Stimulated activated CD4-positive, alpha-beta T cell treated with anti-CD3 and anti-CD28 coated beads, Interleukin-1b, Interleukin-23, amount 100 ng/mL, for 24 hours (primary cell): ENCODE data around the gene ADAM12.
"Not testable (repeated sequence)": the region's sequence is repeated elsewhere in the genome, so short reads cannot be mapped to it uniquely, and the experiment has no call there.

Experiments
- DNase-seq, 4 experiments: peaks; one replicate each; pipeline ENCODE4 v3.0.0-alpha.2; 2020; ENCODE audit warnings: low read depth in 4 of 4, low spot score in 1 of 4

ADAM12 gene

GRCh38 chr10:126268013-126268920 lies 120.0 kb downstream of the ADAM12 start:
- no peak for DNase-seq

- no peak for DNase-seq
Measured at GRCh38 chr10:126264102-126265018, 123.9 kb downstream of the ADAM12 start.

- no peak for DNase-seq
Measured at GRCh38 chr10:126263006-126263676, 125.1 kb downstream of the ADAM12 start.

- DNase-seq: no peak
Measured at GRCh38 chr10:126262233-126262838, 125.9 kb downstream of the ADAM12 start.

GRCh38 chr10:126259760-126260479 lies 128.4 kb downstream of the ADAM12 start:
- DNase-seq: no peak

- DNase-seq: no peak
Measured at GRCh38 chr10:126256864-126257263, 131.4 kb downstream of the ADAM12 start.

- DNase-seq: no peak
Measured at GRCh38 chr10:126255313-126255712, 133.0 kb downstream of the ADAM12 start.

- no peak for DNase-seq
Measured at GRCh38 chr10:126253611-126253998, 134.7 kb downstream of the ADAM12 start.

GRCh38 chr10:126252884-126253610 lies 135.2 kb downstream of the ADAM12 start:
- DNase-seq: no peak

- no peak for DNase-seq
Measured at GRCh38 chr10:126251778-126252407, 136.4 kb downstream of the ADAM12 start.

- DNase-seq: no peak
Measured at GRCh38 chr10:126250527-126251310, 137.6 kb downstream of the ADAM12 start.

- no peak for DNase-seq
Measured at GRCh38 chr10:126250045-126250444, 138.2 kb downstream of the ADAM12 start.

- no peak for DNase-seq
Measured at GRCh38 chr10:126247446-126247975, 140.8 kb downstream of the ADAM12 start.

GRCh38 chr10:126246396-126246795 lies 141.9 kb downstream of the ADAM12 start:
- not testable (repeated sequence) for DNase-seq

- DNase-seq: no peak
Measured at GRCh38 chr10:126245501-126245900, 142.8 kb downstream of the ADAM12 start.

- no peak for DNase-seq
Measured at GRCh38 chr10:126243971-126244370, 144.3 kb downstream of the ADAM12 start.

GRCh38 chr10:126243306-126243705 lies 145.0 kb downstream of the ADAM12 start:
- no peak for DNase-seq
